Activated CD4-positive, CD25-positive, alpha-beta regulatory T cell treated with anti-CD3 and anti-CD28 coated beads, Interleukin-2, amount 50 U/mL, for 24 hours (primary cell): ENCODE results near the gene HEPHL1.
"Not testable (repeated sequence)": the region's sequence is repeated elsewhere in the genome, so short reads cannot be mapped to it uniquely, and the experiment has no call there.

ENCODE experiments used
- ATAC-seq, 2 donors: fragments of 150-1000 bp; cut with Tn5 transposase; one replicate each; pipeline ENCODE4 v1.10.0; 2021; ENCODE audit warnings: mild to moderate bottlenecking in 1 of 2, moderate library complexity in 1 of 2

HEPHL1 gene

DNA sequence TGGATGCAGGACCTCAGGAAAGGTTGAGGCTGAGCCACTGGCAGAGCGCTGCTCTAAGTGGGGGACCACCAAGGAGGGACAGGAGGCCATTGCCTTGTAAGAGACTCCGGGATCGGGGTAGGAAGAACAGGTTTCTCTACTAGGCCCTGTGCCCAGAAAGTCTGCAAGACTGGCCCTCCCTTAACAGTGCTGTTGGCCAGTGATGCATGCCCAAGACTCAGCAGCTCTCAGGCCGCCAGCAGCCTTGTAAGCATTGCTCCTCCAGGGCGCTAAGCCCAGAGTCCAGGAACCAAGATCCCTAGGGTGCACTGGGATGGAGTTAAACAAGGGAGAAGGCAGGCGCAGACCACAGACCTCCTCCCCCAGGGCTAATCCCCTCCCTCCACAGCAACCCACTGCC lies 68.2 kb downstream of the HEPHL1 start:
- no peak for ATAC-seq

DNA sequence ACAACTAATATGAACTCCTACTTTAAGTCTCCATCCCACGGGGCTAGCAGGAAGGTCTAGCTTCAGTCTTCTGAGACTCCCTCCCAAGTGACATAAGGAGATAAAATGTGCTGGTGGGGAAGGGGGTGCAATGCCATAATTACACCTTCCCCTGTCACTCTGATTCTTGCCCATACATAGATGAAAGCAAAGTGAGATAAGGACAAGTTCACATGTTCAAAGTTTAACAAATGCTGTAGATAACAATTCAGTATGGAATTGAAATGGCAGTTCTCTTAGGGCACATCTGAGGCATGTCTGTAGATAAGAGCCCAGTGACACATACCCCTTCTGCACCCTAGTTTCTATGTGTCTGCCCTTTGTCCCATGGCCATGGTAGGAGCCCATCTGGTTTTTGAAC lies 69.2 kb downstream of the HEPHL1 start:
- no peak for ATAC-seq

DNA sequence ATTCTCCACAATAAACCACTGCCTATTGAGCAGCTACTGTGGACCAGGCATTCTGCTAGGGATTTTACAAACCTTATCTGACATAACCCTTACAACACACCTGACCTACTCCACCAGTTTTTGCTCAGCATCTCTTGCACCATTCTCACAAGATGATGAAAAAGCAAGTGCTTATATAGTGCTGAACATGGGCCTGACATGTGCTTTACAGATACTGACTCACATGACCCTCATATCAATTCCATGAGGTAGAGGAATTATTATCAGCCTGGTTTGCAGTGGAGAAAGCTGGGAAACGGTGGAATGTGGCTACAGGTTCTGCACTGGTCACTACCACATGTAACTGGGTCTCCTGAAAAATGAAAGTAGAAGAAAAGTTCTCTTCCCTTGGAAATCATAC lies 69.9 kb downstream of the HEPHL1 start:
- ATAC-seq: no peak

- ATAC-seq: no peak
Measured at GRCh38 chr11:94100253-94100652, 79.1 kb downstream of the HEPHL1 start.

GRCh38 chr11:94103471-94103870 lies 82.3 kb downstream of the HEPHL1 start:
- ATAC-seq: no peak

DNA sequence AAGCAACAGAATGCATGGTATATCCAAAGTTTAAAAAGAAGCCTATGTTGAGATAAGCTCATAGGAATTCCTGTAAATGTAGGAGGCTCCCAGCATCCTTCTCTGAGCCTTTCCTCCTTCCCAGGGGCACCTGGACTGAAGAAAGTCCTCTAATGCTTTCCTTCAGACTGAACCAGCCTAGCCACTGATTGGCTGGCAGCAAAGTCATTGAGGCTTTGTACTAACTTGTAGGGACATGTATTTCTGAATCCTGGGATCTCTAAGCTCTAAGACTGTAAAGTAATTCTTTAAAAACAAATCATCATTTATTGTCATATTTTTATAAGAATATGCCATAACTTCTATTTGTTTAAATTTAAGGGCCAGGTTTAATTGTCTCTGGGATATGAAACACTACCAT lies 83.6 kb downstream of the HEPHL1 start:
- no peak for ATAC-seq

GRCh38 chr11:94106716-94107115 lies 85.6 kb downstream of the HEPHL1 start:
- ATAC-seq: no peak

GRCh38 chr11:94107363-94107762 lies 86.2 kb downstream of the HEPHL1 start:
- no peak for ATAC-seq

DNA sequence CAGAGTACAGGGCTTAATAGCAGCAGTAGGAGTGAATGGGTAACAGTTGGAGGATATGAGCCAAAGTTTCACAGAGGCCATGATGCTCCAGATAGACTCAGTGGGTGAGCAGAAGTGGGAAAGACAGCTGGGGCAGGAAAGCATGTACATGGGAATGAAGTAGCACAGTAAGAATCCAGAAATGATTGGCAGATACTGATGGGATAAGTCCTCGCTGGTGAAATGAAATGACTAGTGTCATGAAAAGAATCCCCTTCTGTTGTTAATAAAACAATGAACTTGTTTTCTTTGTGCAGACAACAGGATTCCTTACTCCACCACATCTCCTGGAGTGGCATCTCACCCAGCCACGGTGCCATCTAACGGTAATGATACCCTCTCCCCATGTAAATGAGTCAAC lies 90.1 kb downstream of the HEPHL1 start:
- ATAC-seq: no peak

DNA sequence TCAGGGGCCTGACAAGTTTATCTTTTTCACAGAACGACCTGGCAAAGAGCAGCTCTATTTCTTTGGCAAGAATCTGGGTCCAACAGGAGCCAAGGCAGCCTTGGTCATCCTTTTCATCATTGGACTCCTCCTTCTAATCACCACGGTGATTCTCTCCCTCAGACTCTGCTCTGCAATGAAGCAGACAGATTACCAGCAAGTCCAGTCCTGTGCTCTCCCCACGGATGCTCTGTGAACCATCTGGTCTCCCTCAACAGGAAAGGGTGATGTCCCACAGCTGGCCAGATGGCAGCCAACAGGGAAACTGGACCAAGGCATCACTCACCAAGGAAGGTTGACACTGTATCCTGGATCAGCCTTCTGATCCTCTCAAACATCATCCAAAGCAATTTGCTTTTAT lies 90.5 kb downstream of the HEPHL1 start:
- no peak for ATAC-seq

- ATAC-seq: no peak
Measured at GRCh38 chr11:94112206-94112953, 91.2 kb downstream of the HEPHL1 start.

- no peak for ATAC-seq
Measured at GRCh38 chr11:94117197-94117574, 96.0 kb downstream of the HEPHL1 start.

GRCh38 chr11:94117871-94118270 lies 96.7 kb downstream of the HEPHL1 start:
- no peak for ATAC-seq

DNA sequence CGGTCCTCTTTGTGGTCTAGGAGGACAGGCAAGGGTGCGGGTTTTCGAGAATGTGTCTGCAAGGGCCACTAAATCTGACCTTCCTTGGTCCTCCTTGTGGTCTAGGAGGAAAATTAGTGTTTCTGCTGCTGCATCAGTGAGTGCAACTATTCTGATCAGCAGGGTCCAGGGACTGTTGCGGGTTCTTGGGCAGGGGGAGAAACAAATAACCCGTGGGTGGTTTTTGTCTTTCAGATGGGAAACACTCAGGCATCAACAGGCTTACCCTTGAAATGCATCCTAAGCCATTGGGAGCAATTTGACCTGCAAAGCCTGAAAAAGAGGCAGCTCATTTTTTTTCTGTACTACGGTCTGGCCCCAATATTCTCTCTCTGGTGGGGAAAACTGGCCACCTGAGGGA lies 98.5 kb downstream of the HEPHL1 start:
- ATAC-seq: not testable (repeated sequence)

GRCh38 chr11:94120516-94120915 lies 99.4 kb downstream of the HEPHL1 start:
- ATAC-seq: not testable (repeated sequence)

DNA sequence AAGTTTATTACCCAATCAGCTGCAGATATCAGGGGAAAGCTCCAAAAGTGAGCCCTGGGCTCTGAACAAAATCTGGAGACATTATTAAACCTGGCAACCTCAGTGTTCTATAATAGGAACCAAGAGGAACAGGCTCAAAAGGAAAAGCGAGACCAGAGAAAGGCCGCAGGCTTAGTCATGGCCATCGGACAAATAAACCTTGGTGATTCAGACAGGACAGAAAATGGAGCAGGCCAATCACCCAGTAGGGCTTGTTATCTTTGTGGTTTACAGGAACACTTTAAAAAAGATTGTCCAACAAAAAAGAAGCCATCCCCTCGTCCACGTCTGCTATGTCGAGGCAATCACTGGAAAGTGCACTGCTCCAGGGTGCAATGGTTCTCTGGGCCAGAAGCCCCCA lies 99.8 kb downstream of the HEPHL1 start:
- no peak for ATAC-seq

DNA sequence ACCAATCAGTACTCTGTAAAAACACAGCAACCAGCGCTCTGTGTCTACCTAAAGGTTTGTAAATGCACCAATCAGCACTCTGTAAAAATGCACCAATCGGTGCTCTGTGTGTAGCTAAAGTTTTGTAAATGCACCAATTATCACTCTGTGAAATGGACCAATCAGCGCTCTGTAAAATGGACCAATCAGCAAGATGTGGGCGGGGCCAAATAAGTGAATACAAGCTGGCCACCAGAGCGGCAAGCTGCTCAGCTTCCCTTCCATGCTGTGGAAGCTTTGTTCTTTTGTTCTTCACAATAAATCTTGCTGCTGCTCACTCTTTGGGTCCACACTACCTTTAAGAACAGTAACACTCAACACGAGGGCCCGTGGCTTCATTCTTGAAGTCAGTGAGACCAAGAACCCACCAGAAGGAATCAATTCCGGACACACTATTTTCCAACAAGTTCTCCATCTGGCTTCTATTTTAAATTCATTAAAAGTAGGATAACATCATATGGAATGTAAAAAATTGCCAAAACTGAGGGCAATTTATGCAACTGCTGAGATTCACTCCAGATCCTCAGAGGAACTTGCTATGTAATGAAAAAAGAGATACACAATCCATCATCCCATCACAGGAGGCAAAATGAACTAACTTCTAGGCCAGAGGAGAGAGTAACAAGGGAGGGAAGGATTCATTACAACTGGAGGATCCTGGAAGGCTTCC lies 104.4 kb downstream of the HEPHL1 start:
- no peak for ATAC-seq

- no peak for ATAC-seq
Measured at GRCh38 chr11:94127638-94128037, 106.5 kb downstream of the HEPHL1 start.

DNA sequence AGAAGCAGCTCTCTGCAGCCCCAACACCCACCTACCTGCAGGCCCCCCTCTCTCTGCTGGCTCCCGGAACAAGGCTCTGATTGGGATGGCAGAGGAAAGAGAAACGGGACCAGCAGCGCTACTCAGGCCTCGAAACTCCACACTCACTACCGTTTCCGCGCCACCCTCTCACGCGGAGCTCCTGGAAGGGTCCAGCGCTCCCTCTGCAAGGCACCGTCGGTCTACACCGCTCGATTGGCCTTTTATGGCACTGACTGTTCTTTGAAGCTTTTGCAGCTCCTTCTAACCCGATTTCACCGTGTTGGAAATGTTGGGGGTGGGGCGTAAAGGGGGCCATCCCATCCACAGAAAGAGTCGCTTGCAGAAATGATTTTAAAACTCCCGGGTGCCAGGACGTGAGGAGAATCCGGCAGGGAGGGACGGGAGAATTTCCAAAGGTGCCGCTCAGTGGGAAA lies 107.2 kb downstream of the HEPHL1 start:
- ATAC-seq: peak; percentile 15 to 36

DNA sequence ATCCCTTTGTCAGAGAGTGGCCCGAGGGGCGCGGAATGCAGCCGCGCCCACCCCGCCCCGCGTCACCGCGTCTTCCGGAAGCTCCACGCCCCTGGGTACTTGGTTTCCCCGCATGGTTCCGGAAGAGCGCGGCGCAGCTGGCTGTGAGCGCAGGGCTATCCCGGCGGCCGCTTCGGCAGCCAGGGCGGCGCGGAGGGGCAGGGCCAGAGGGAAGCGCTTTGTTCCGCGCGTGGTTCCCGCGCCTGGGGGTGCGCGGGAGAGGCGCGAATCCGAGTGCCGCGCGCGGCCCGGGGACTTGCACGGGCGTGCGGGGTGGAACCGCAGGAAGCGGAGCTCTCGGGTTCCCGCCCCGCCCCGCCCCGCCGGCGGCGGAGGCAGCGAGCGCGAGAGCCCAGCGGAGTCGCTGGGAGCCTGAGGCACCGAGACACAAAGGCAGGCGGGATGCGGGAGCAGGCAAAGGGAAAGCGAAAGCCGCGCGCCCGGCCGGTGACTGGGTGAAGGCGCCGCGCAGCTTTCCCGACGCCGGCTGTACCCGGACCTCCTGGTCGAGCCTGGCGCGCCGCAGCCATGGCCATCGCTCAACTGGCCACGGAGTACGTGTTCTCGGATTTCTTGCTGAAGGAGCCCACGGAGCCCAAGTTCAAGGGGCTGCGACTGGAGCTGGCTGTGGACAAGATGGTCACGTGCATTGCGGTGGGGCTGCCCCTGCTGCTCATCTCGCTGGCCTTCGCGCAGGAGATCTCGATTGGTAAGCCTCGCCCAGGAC lies 107.8 kb downstream of the HEPHL1 start, which contains the start of gene PANX1:
TSS of gene PANX1 (plus strand) at position 96 of the 766 bp plus-strand sequence. CDS start at position 568, 472 bp downstream.
- ATAC-seq: peak; percentile 86 to 87

DNA sequence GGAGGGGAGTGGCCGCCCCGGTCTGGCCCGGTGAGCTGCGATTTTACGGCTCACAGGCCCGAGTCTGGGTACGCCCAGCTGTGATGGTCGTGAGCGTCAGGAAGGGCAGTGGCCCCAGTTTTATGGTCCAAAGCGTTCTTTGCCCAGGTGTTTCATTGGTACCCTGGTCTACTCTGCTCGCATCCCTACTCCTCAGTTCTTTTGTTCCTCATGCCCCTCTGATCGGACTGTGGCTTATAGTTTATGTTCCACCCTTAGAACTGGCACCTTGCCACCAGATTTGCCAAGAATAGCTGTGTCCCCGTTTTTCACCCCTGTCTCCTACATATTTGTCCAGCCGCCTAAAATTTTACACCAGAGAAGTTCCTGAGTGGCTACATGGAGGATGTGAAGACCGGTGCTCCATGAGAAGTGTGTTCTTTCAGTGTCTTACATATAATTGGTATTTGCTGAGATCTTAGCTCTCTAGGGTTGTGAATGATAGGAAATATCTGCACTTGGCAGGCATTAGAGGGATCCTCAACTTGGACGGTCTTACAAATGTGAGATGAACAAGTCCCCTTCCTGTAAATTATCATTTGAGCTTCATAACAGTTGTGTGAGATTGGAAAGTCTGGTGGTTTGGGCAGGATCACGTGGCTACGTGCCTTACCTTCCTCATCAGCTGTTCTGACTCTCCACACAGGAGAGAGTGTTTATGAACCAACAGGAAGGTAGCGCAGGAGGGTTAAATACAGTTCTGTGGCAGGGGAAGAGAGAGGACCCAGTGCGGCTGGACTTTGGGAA lies 108.6 kb downstream of the HEPHL1 start:
- ATAC-seq: peak in 1 of 2 donors; percentile 19

- ATAC-seq: no peak
Measured at GRCh38 chr11:94130298-94131046, 109.3 kb downstream of the HEPHL1 start.
